ENCODE data around the gene TP53. TPM values are rescaled to one million over a fixed set of nuclear protein-coding genes. Genes with fewer than 3 reads are reported as not detected.

Gene TP53
- total RNA-seq, 4 donors from 2014 or later, result 37.2 to 77.2 (median 65.2) TPM

DNA sequence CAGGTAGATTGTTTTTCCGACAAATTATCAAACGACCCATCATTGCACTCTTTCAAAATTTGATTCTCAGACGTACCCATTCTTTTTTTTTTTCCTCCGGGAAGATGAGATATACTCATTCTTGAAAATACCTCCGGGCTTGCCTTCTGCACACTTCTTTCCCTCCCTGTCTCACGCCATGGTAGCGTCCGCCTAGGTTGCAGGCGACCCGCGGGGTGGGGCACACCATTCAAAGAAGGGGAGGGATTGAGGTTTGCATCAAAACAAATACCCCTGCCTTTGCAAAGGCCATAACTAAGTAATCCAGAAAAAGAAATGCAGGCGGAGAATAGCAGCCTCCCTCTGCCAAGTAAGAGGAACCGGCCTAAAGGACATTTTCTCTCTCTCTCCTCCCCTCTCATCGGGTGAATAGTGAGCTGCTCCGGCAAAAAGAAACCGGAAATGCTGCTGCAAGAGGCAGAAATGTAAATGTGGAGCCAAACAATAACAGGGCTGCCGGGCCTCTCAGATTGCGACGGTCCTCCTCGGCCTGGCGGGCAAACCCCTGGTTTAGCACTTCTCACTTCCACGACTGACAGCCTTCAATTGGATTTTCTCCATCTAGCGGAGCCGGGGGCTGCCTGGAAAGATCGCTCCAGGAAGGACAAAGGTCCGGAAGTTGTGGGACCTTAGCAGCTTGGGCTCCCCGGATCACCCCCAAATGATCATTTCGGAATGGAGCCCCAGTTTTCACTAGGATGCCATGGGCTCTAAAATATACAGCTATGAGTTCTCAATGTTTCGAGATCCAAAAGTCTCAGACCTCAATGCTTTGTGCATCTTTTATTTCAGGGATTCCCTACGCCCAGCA lies 843 bp downstream of the TP53 start:
- Histone ChIP-seq H3K4me1 (peaks cover 35% of the 10 kb centered on the region), H3K36me3 (no peaks in the 10 kb centered on the region), H3K9me3 (no peaks in the 10 kb centered on the region), H3K27ac (peak overlapping the region; percentile 98), H3K27me3 (no peaks in the 10 kb centered on the region), H3K4me3 (peak overlapping the region; percentile 81)
- 0% methylated on average over 27 of the region's 30 CpGs for WGBS
- TF ChIP-seq POLR2AphosphoS5 (IDR thresholded peaks at IDR 0.05), result peak; percentile 62 to 76 (median 66)
- TF ChIP-seq POLR2A (IDR thresholded peaks at IDR 0.05), result peak; percentile 62 to 86
- TF ChIP-seq, protein P1, sequence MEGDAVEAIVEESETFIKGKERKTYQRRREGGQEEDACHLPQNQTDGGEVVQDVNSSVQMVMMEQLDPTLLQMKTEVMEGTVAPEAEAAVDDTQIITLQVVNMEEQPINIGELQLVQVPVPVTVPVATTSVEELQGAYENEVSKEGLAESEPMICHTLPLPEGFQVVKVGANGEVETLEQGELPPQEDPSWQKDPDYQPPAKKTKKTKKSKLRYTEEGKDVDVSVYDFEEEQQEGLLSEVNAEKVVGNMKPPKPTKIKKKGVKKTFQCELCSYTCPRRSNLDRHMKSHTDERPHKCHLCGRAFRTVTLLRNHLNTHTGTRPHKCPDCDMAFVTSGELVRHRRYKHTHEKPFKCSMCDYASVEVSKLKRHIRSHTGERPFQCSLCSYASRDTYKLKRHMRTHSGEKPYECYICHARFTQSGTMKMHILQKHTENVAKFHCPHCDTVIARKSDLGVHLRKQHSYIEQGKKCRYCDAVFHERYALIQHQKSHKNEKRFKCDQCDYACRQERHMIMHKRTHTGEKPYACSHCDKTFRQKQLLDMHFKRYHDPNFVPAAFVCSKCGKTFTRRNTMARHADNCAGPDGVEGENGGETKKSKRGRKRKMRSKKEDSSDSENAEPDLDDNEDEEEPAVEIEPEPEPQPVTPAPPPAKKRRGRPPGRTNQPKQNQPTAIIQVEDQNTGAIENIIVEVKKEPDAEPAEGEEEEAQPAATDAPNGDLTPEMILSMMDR (IDR thresholded peaks at IDR 0.05), result no peak
- TF ChIP-seq EP300 (IDR thresholded peaks at IDR 0.05), result no peak
- DNase-seq (ENCODE audit: low spot score in 2 of 2), result peak; percentile 84 to 88

DNA sequence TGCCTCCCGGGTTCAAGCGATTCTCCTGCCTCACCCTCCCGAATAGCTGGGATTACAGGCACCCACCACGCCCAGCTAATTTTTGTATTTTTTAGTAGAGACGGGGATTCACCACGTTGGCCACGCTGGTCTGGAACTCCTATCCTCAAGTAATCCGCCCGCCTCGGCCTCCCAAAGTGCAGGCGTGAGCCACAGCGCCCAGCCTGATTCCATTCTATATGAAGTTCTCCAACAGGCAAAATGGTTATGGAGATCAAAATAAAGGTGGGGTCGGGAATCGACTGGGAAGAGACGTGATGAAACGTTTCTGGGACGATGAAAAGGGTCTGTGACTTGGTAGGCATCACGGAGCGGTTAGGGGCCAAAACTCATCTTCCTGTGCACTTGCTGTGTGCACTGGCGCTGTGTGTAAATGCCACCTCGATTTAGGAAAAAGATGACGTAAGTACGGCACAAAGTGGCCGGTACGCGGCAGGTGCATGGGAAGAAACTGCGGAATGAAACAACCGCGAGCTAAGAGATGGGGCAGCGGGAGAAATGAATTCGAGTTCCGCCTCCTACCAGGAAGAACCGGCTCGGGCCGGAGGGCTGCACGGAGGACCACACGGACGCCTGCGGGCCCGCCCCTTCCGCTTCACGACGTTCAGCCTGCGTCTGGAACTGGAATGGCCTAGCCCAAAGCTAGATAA lies 1.6 kb downstream of the TP53 start:
- peak overlapping the region; percentile 98 for H3K27ac ChIP-seq
- H3K4me1 ChIP-seq, result peaks cover 35% of the 10 kb centered on the region
- TF ChIP-seq, protein P1 (IDR thresholded peaks at IDR 0.05), result no peak
- TF ChIP-seq EP300 (IDR thresholded peaks at IDR 0.05) (peak; percentile 13), POLR2AphosphoS5 (IDR thresholded peaks at IDR 0.05) (peak in 2 of 3 donors; percentile 52 to 84)
- no peaks in the 10 kb centered on the region for H3K27me3 ChIP-seq
- WGBS, result 3% methylated on average over 44 of the region's 44 CpGs
- no peaks in the 10 kb centered on the region for H3K36me3 ChIP-seq
- DNase-seq (ENCODE audit: low spot score in 2 of 2), result peak; percentile 95 to 96
- H3K9me3 ChIP-seq, result no peaks in the 10 kb centered on the region
- H3K4me3 ChIP-seq, result peak overlapping the region; percentile 81

DNA sequence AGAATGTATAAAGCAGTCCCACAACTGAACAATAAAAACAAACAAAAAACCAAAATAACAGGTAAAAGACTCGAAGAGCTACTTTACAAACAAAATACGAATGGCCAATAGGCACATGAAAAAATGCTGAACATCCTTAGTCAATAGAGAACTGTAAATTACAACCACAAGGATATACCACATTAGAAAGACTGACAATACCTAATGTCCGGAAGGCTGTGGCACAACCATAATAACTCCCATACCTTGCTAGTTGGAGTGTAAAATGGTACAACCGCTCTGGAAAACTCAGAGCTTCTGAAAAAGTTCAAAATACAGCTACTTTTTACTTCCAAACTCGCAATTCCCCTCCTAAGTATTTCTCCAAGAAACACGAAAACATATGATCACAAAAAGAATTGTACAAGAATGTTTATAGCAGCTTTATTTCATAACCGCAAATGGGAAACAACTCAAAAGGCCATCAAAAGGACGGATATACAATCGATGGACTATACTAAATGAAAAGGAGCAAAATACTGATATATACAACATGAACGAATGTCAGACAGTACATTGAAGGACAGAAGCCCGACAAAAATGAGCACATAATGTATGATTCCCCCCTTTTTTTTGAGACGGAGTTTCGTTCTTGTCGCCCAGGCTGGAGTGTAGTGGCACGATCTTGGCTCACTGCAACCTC lies 2.3 kb downstream of the TP53 start:
- no peaks in the 10 kb centered on the region for H3K9me3 ChIP-seq
- peak overlapping the region; percentile 81 for H3K4me3 ChIP-seq
- H3K36me3 ChIP-seq, result no peaks in the 10 kb centered on the region
- peaks cover 35% of the 10 kb centered on the region for H3K4me1 ChIP-seq
- no peak for DNase-seq (ENCODE audit: low spot score in 2 of 2)
- no peaks in the 10 kb centered on the region for H3K27me3 ChIP-seq
- WGBS, result 49% methylated on average over 15 of the region's 15 CpGs
- TF ChIP-seq POLR2A (IDR thresholded peaks at IDR 0.05) (no peak), POLR2AphosphoS5 (IDR thresholded peaks at IDR 0.05) (no peak), EP300 (IDR thresholded peaks at IDR 0.05) (no peak)
- TF ChIP-seq, protein P1 (IDR thresholded peaks at IDR 0.05), result no peak
- peak overlapping the region; percentile 98 for H3K27ac ChIP-seq

DNA sequence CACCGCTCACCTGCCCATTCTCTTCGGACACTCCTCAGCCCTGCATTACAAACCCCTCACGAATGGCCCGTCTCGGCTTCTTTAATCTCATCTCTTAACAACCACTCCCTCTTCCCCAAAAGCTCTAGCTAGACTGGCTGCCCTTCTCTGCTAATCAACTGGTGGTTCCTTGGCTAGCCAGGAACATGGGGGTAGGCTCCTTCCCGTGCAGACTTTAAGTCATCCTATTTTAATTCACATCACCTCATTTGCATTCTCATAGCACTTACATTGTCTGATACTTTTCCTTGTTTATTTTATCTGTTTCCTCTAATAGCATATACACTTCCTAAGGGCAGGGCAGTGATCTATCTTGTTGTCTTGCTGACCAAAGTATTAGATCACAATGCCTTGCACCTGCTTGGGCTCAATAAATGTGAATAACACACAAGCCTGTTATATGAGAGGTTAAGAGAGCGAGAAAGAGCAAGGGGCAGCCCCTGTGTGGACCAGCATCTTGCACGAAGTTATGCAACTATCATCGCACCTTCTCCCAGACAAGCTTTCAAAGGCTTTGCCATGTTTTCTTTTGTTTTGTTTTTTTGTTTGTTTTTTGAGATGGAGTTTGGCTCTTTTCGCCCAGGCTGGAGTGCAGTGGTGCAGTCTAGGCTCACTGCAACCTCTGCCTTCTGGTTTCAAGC lies 9.8 kb downstream of the TP53 start:
- H3K27ac ChIP-seq, result no peak overlapping the region
- TF ChIP-seq EP300 (IDR thresholded peaks at IDR 0.05) (no peak), POLR2A (IDR thresholded peaks at IDR 0.05) (no peak), POLR2AphosphoS5 (IDR thresholded peaks at IDR 0.05) (no peak)
- TF ChIP-seq, protein P1 (IDR thresholded peaks at IDR 0.05), result no peak
- no peak for DNase-seq (ENCODE audit: low spot score in 2 of 2)
- H3K27me3 ChIP-seq, result no peaks in the 10 kb centered on the region
- peaks cover 8% of the 10 kb centered on the region for H3K9me3 ChIP-seq
- peaks cover 40% of the 10 kb centered on the region for H3K36me3 ChIP-seq
- no peak overlapping the region for H3K4me3 ChIP-seq
- no peaks in the 10 kb centered on the region for H3K4me1 ChIP-seq
- 87% methylated on average over 10 of the region's 10 CpGs for WGBS
